Effector memory CD4-positive, alpha-beta T cell (primary cell): Measurements from ENCODE around the gene B4GAT1.
"Not testable (repeated sequence)": the region's sequence is repeated elsewhere in the genome, so short reads cannot be mapped to it uniquely, and the experiment has no call there.

Experiments
- DNase-seq, 3 donors: peaks; one replicate each; pipeline ENCODE4 v3.0.0-alpha.2; 2020
- H3K27ac ChIP-seq: 2 replicates; pipeline ENCODE4 v1.7.0; 2013; ENCODE audit warnings: mild to moderate bottlenecking, low read length, moderate library complexity; ENCODE audit not compliant: insufficient read depth, poor library complexity, severe bottlenecking
- H3K27me3 ChIP-seq: replicated peaks from 2 replicates; pipeline ENCODE4 v1.7.0; 2013; ENCODE audit warnings: mild to moderate bottlenecking, low read length; ENCODE audit not compliant: insufficient read depth, control insufficient read depth, poor library complexity, severe bottlenecking
- H3K36me3 ChIP-seq: 2 replicates; pipeline ENCODE4 v1.7.0; 2013; ENCODE audit warnings: mild to moderate bottlenecking, low read length, moderate library complexity; ENCODE audit not compliant: control insufficient read depth, insufficient read depth
- H3K4me1 ChIP-seq: 2 replicates; pipeline ENCODE4 v1.7.0; 2013; ENCODE audit warnings: low read length, mild to moderate bottlenecking; ENCODE audit not compliant: control insufficient read depth, insufficient read depth, poor library complexity, severe bottlenecking
- H3K4me3 ChIP-seq: 2 replicates; pipeline ENCODE4 v1.7.0; 2013; ENCODE audit warnings: low read length, low read depth, mild to moderate bottlenecking; ENCODE audit not compliant: insufficient read depth, poor library complexity, severe bottlenecking
- H3K9me3 ChIP-seq: 2 replicates; pipeline ENCODE4 v1.7.0; 2013; ENCODE audit warnings: mild to moderate bottlenecking, low read length, moderate library complexity; ENCODE audit not compliant: control insufficient read depth

B4GAT1 gene

GRCh38 chr11:66363187-66363601 is 15.8 kb upstream of the B4GAT1 start:
- H3K4me3 ChIP-seq, result no peak overlapping the region
- no peaks in the 10 kb centered on the region for H3K27me3 ChIP-seq
- H3K36me3 ChIP-seq, result no peaks in the 10 kb centered on the region
- H3K4me1 ChIP-seq, result no peaks in the 10 kb centered on the region
- H3K27ac ChIP-seq, result no peak overlapping the region
- no peaks in the 10 kb centered on the region for H3K9me3 ChIP-seq
- DNase-seq, result no peak

DNA sequence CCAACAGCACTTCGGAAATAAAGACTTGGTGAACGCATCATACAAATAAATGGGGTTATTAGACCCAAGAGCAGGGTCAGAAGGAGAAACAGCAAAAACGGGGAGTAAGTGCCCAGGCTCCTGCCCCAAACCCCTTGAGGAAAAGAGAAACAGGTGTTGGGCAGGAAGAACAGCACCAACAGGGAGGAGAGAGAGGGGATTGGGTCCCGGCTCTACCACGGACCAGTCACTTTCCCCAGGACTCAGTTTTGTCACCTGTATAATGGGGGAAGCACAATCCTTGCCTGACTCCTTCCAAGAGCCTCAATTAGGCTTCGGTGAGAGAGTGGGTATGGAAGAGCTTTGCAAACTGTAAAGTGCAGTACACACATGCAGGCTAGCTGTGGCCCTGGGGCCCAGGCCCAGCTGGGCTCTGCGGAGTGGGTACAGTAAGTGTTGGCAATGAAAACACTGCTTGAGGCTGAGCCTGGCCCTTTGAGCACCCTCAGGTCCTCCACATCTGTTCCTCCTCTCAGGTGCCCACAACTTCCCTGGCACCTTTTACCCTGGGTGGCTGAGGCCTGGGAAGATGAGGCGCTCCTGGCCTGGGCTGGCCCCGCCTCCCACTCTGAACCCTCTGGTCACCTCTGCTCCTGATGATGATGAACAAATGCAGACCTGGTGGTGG is 15.2 kb upstream of the B4GAT1 start:
- Histone ChIP-seq H3K9me3 (no peaks in the 10 kb centered on the region), H3K27me3 (no peaks in the 10 kb centered on the region), H3K4me3 (no peak overlapping the region), H3K36me3 (no peaks in the 10 kb centered on the region), H3K27ac (no peak overlapping the region), H3K4me1 (no peaks in the 10 kb centered on the region)
- DNase-seq, result no peak

GRCh38 chr11:66361502-66361941 is 14.1 kb upstream of the B4GAT1 start:
- Histone ChIP-seq H3K4me3 (no peak overlapping the region), H3K27ac (no peak overlapping the region), H3K36me3 (no peaks in the 10 kb centered on the region), H3K9me3 (no peaks in the 10 kb centered on the region), H3K4me1 (no peaks in the 10 kb centered on the region), H3K27me3 (no peaks in the 10 kb centered on the region)
- no peak for DNase-seq

GRCh38 chr11:66360406-66361073 is 13.1 kb upstream of the B4GAT1 start:
- Histone ChIP-seq H3K4me3 (no peak overlapping the region), H3K27ac (no peak overlapping the region), H3K4me1 (no peaks in the 10 kb centered on the region), H3K9me3 (no peaks in the 10 kb centered on the region), H3K36me3 (no peaks in the 10 kb centered on the region), H3K27me3 (no peaks in the 10 kb centered on the region)
- DNase-seq, result no peak

GRCh38 chr11:66359662-66360087 is 12.2 kb upstream of the B4GAT1 start:
- no peak for DNase-seq
- H3K27me3 ChIP-seq, result no peaks in the 10 kb centered on the region
- H3K27ac ChIP-seq, result no peak overlapping the region
- no peaks in the 10 kb centered on the region for H3K36me3 ChIP-seq
- no peaks in the 10 kb centered on the region for H3K9me3 ChIP-seq
- no peaks in the 10 kb centered on the region for H3K4me1 ChIP-seq
- no peak overlapping the region for H3K4me3 ChIP-seq

- H3K27me3 ChIP-seq, H3K36me3 ChIP-seq, H3K4me3 ChIP-seq, H3K27ac ChIP-seq, H3K9me3 ChIP-seq, DNase-seq: not testable (repeated sequence)
- peaks cover 13% of the 10 kb centered on the region for H3K4me1 ChIP-seq
Observed at GRCh38 chr11:66350560-66351235, 3.3 kb upstream of the B4GAT1 start.

- H3K27me3 ChIP-seq, result no peaks in the 10 kb centered on the region
- H3K27ac ChIP-seq, result no peak overlapping the region
- no peaks in the 10 kb centered on the region for H3K9me3 ChIP-seq
- DNase-seq, result no peak
- H3K4me1 ChIP-seq, result peaks cover 24% of the 10 kb centered on the region
- no peaks in the 10 kb centered on the region for H3K36me3 ChIP-seq
- no peak overlapping the region for H3K4me3 ChIP-seq
Observed at GRCh38 chr11:66349084-66349386, 1.6 kb upstream of the B4GAT1 start.

GRCh38 chr11:66346476-66347424 is 679 bp downstream of the B4GAT1 start:
- H3K9me3 ChIP-seq, result no peaks in the 10 kb centered on the region
- H3K36me3 ChIP-seq, result peaks cover 4% of the 10 kb centered on the region
- H3K27me3 ChIP-seq, result no peaks in the 10 kb centered on the region
- peak overlapping the region; percentile 80 for H3K4me3 ChIP-seq
- peaks cover 27% of the 10 kb centered on the region for H3K4me1 ChIP-seq
- peak overlapping the region; percentile 80 for H3K27ac ChIP-seq
- DNase-seq, result no peak

GRCh38 chr11:66345316-66345649 is 2.1 kb downstream of the B4GAT1 start:
- no peak for DNase-seq
- Histone ChIP-seq H3K27me3 (no peaks in the 10 kb centered on the region), H3K9me3 (no peaks in the 10 kb centered on the region), H3K36me3 (peaks cover 19% of the 10 kb centered on the region), H3K27ac (peak overlapping the region; percentile 80), H3K4me1 (peaks cover 27% of the 10 kb centered on the region), H3K4me3 (peak overlapping the region; percentile 86)
